K562 (cell line): ENCODE results near the gene FGF11. TPM values are rescaled to one million over a fixed set of nuclear protein-coding genes. Genes with fewer than 3 reads are reported as not detected.

Experiments
- ATAC-seq: fragments of 200-7000 bp; cut with Tn5 transposase; 3 replicates; pipeline ENCODE4 v1.9.1; 2020; ENCODE audit warnings: moderate library complexity
- BruUV-seq: library from RNA; stranded (reverse); fragments of 400-500 nt; replicated peaks from 2 replicates; lab custom pipeline; 2021; lab: Mats Ljungman, UMichigan
- CTCF ChIA-PET: fragments of 300-600 bp; formaldehyde crosslinking; extraction: SDS; loops from one replicate; lab custom pipeline; 2021; ENCODE audit warnings: low intra/inter-chr PET ratio; lab: Yijun Ruan, JAX
- POLR2A ChIA-PET: fragments of 300-600, 350-650 bp; sonication (Branson Sonifier 250); formaldehyde crosslinking; extraction: SDS; loops from one replicate; lab custom pipeline; 2021; ENCODE audit warnings: antibody characterized with exemption, inconsistent platforms; lab: Yijun Ruan, JAX
- DNase-seq, 4 experiments: peaks; one replicate each; pipeline versions ENCODE4 v3.0.0 to v3.0.0-alpha.2; 2011 to 2018; ENCODE audit warnings: low spot score in 3 of 4, mixed read lengths in 3 of 4; ENCODE audit errors: extremely low read depth in 1 of 4
- FAIRE-seq: peaks from 2 replicates; lab custom pipeline; 2011; peaks lifted over from hg19 to GRCh38; lab: Jason Lieb, UNC
- H2AFZ ChIP-seq: 2 replicates; pipeline ENCODE4 v1.6.0; 2011; ENCODE audit warnings: low read depth, low read length, control low read depth, inconsistent platforms
- H3K27ac ChIP-seq: fragments of 200-600 bp; 3 replicates; pipeline ENCODE4 v1.8.0; 2011; ENCODE audit warnings: low read depth, mild to moderate bottlenecking, control low read depth, inconsistent platforms, low read length, moderate library complexity, mixed read lengths; ENCODE audit errors: extremely low read depth
- H3K27me3 ChIP-seq, 2 experiments: fragments of 300-600 bp in 1 of 2; 2 replicates in 1 of 2; 3 replicates in 1 of 2; pipeline versions ENCODE4 v1.6.0 to v1.8.0; 2011; ENCODE audit warnings: inconsistent platforms in 2 of 2, low read length in 2 of 2, mild to moderate bottlenecking in 1 of 2, mixed read lengths in 1 of 2, moderate library complexity in 1 of 2; ENCODE audit not compliant: control insufficient read depth in 2 of 2, insufficient read depth in 2 of 2
- H3K36me3 ChIP-seq: fragments of 300-600 bp; 3 replicates; pipeline ENCODE4 v1.8.0; 2011; ENCODE audit warnings: mild to moderate bottlenecking, low read length, inconsistent platforms; ENCODE audit not compliant: control insufficient read depth, insufficient read depth
- H3K4me1 ChIP-seq, 2 experiments: fragments of 200-600 bp in 1 of 2; replicated peaks in 1 of 2; 2 replicates in 1 of 2; 3 replicates in 1 of 2; pipeline versions ENCODE4 v1.5.1 to v1.8.0; 2011; ENCODE audit warnings: inconsistent platforms in 2 of 2, low read length in 2 of 2, mild to moderate bottlenecking in 1 of 2, mixed read lengths in 1 of 2, moderate library complexity in 1 of 2; ENCODE audit not compliant: control insufficient read depth in 2 of 2, insufficient read depth in 2 of 2
- H3K4me2 ChIP-seq: 2 replicates; pipeline ENCODE4 v1.6.1; 2011; ENCODE audit warnings: low read length, control low read depth, inconsistent platforms, mixed read lengths; ENCODE audit not compliant: insufficient read depth
- H3K4me3 ChIP-seq: fragments of 200-600 bp; sonication (generic), shearing (Covaris generic); 2 replicates; pipeline ENCODE4 v1.5.1; 2016; ENCODE audit warnings: control low read depth, inconsistent platforms
- H3K79me2 ChIP-seq: fragments of 200-600 bp; 3 replicates; pipeline ENCODE4 v1.8.0; 2011; ENCODE audit warnings: low read length, inconsistent platforms; ENCODE audit not compliant: control insufficient read depth, insufficient read depth
- H3K9ac ChIP-seq, 2 experiments: 2 replicates each; pipeline versions ENCODE4 v1.6.0 to v1.6.1; 2011; ENCODE audit warnings: low read depth in 2 of 2, low read length in 2 of 2, control low read depth in 1 of 2, inconsistent platforms in 1 of 2, mild to moderate bottlenecking in 1 of 2, mixed read lengths in 1 of 2; ENCODE audit not compliant: insufficient read depth in 1 of 2
- H3K9me1 ChIP-seq: one replicate; pipeline ENCODE4 v1.6.0; 2011; ENCODE audit warnings: inconsistent platforms, mild to moderate bottlenecking, low read length, moderate library complexity; ENCODE audit not compliant: control insufficient read depth, insufficient read depth
- H3K9me3 ChIP-seq: replicated peaks from 2 replicates; pipeline ENCODE4 v1.5.1; 2011; ENCODE audit warnings: low read depth, low read length, inconsistent platforms; ENCODE audit not compliant: control insufficient read depth, insufficient read depth
- H4K20me1 ChIP-seq: replicated peaks from 2 replicates; pipeline ENCODE4 v1.6.1; 2011; ENCODE audit warnings: low read length, inconsistent platforms, mixed read lengths; ENCODE audit not compliant: control insufficient read depth, insufficient read depth
- ADNP ChIP-seq: fragments of 200-800 bp; sonication (Bioruptor generic); IDR thresholded peaks from 2 replicates; pipeline ENCODE4 v1.6.1; 2016; ENCODE audit warnings: missing genetic modification characterization, missing compliant biosample characterization
- DLX4 ChIP-seq: fragments of 250-450 bp; sonication (Bioruptor Pico); IDR thresholded peaks from 2 replicates; pipeline ENCODE4 v1.6.1; 2021; ENCODE audit warnings: mild to moderate bottlenecking
- ERF ChIP-seq: fragments of 450-650 bp; formaldehyde crosslinking; IDR thresholded peaks from 2 replicates; pipeline ENCODE4 v1.4.0; 2020; ENCODE audit warnings: mild to moderate bottlenecking, mixed read lengths
- EZH2 ChIP-seq: IDR thresholded peaks from 2 replicates; pipeline ENCODE4 v1.6.1; 2012; ENCODE audit warnings: low read depth, mild to moderate bottlenecking, inconsistent platforms, low read length, borderline replicate concordance
- MEF2A ChIP-seq: IDR thresholded peaks from 2 replicates; pipeline ENCODE4 v1.6.1; 2011; ENCODE audit warnings: low read depth, mild to moderate bottlenecking, low read length, moderate library complexity; ENCODE audit not compliant: control insufficient read depth
- NFYB ChIP-seq: IDR thresholded peaks from 2 replicates; pipeline ENCODE4 v1.6.1; 2011; ENCODE audit warnings: mild to moderate bottlenecking, moderate library complexity; ENCODE audit not compliant: insufficient read length; ENCODE audit errors: extremely low read depth
- NUFIP1 ChIP-seq: fragments of 450-650 bp; IDR thresholded peaks from 2 replicates; pipeline ENCODE4 v1.6.1; 2018; ENCODE audit not compliant: partially characterized antibody
- PHB2 ChIP-seq: fragments of 450-650 bp; IDR thresholded peaks from 2 replicates; pipeline ENCODE4 v1.6.1; 2017; ENCODE audit warnings: low read depth
- TFAP4 ChIP-seq: sonication (generic); formaldehyde crosslinking; IDR thresholded peaks from 2 replicates; pipeline ENCODE4 v1.8.0; 2022; ENCODE audit warnings: missing genetic modification reagents, mild to moderate bottlenecking, moderate library complexity, borderline replicate concordance
- TRIM24 ChIP-seq, 2 experiments: fragments of 450-650 bp; IDR thresholded peaks; 2 replicates each; pipeline ENCODE4 v1.6.1; 2016
- ZNF436 ChIP-seq: fragments of 250-450, 450-650 bp; sonication (Bioruptor Pico); formaldehyde crosslinking; IDR thresholded peaks from 2 replicates; pipeline ENCODE4 v1.7.0; 2020; ENCODE audit warnings: mild to moderate bottlenecking
- ZNF551 ChIP-seq: fragments of 250-450 bp; sonication (Bioruptor Pico); IDR thresholded peaks from 2 replicates; pipeline ENCODE4 v1.5.0; 2021; ENCODE audit warnings: mild to moderate bottlenecking, moderate library complexity
- WGBS: fragments of 100-300 bp; shearing (Covaris generic); methylation state at CpG from one replicate; pipeline ENCODE4 v1.1.6; 2016; ENCODE audit warnings: low coverage, mixed read lengths; ENCODE audit not compliant: insufficient coverage; ENCODE audit errors: missing lambda C conversion rate; 5-methylcytosine and 5-hydroxymethylcytosine counted together
- in situ Hi-C: fragments of 300-500 bp; cut with MboI; formaldehyde crosslinking; loops from 4 replicates; pipeline ENCODE4 v1.15.0; 2018; ENCODE audit warnings: inconsistent platforms, mixed read lengths
- intact Hi-C: fragments of 100-400 bp; cut with micrococcal nuclease; formaldehyde crosslinking; loops from 2 replicates; pipeline ENCODE4 v1.14.2; 2022
- polyA plus RNA-seq, 8 experiments: library from polyadenylated mRNA; depleted of rRNA in 4 of 8; stranded (reverse) in 5 of 8; unstranded in 3 of 8; fragments of >200 nt; fragmentation: Nextera tagmentation in 2 of 8; fragmentation: Illumina TruSeq in 1 of 8; extraction: Ambion mirVana in 2 of 8; extraction: Trizol in 1 of 8; gene quantifications; 2 replicates each; pipeline versions ENCODE4 v1.2.1 to v1.2.3, GENCODE V29; 2011 to 2014; ENCODE audit warnings: inconsistent platforms in 1 of 8, missing spikeins in 1 of 8
- total RNA-seq, 7 experiments: library from RNA; depleted of rRNA in 6 of 7; stranded (reverse); fragments of >200 nt in 6 of 7; fragmentation: Illumina TruSeq in 2 of 7; extraction: Trizol in 2 of 7; gene quantifications; 2 replicates each; pipeline versions ENCODE4 v1.2.1 to v1.2.3, GENCODE V29; 2011 to 2021; ENCODE audit warnings: low replicate concordance in 1 of 7
- TF ChIP-seq, protein P1 (sequence below): conservative IDR thresholded peaks from 2 replicates; pipeline ENCODE4 v1.6.1; 2011; ENCODE audit warnings: low read depth, mild to moderate bottlenecking, low read length; ENCODE audit not compliant: control insufficient read depth
- TF ChIP-seq, protein P2 (sequence below): fragments of 250-450 bp; sonication (Bioruptor Pico); IDR thresholded peaks from 2 replicates; pipeline ENCODE4 v1.5.0; 2022; ENCODE audit warnings: mild to moderate bottlenecking
- TF ChIP-seq, protein P3 (sequence below): fragments of 450-650 bp; formaldehyde crosslinking; IDR thresholded peaks from 2 replicates; pipeline ENCODE4 v1.4.0; 2022; ENCODE audit warnings: missing genetic modification characterization
- TF ChIP-seq, protein P4 (sequence below): fragments of 450-650 bp; IDR thresholded peaks from one replicate; pipeline ENCODE4 v1.6.1; 2018; ENCODE audit warnings: mild to moderate bottlenecking, moderate library complexity; ENCODE audit not compliant: partially characterized antibody

Gene FGF11
- total and polyA plus RNA-seq, 9 of the 15 experiments (the other 6 are each of a cell fraction or from before 2014, with no cell fraction given) = 1.2 to 7.5 (median 3.0) TPM

- no peaks in the 10 kb centered on the region for H3K79me2 ChIP-seq
- H2AFZ ChIP-seq = no peak overlapping the region
- no TSS peak for BruUV-seq
- H3K9ac ChIP-seq = no peak overlapping the region; a peak in 1 of 4 replicates
- H3K9me3 ChIP-seq = no peaks in the 10 kb centered on the region
- ChIA-PET CTCF (no interaction called here), POLR2A (interaction anchor here (0.6 to 1.8 kb wide), 2 partner anchors 9 to 50 kb away, joined by 3 to 8 read pairs; partner anchors contain the start of gene TMEM102)
- intact Hi-C loops (no loop called here), in situ Hi-C loops (no loop called here)
- peaks cover 0 to 14% of the 10 kb centered on the region in 2 experiments; a peak in 2 of 5 replicates for H3K4me1 ChIP-seq
- no peaks in the 10 kb centered on the region for H4K20me1 ChIP-seq
- H3K4me2 ChIP-seq = no peak overlapping the region
- H3K27ac ChIP-seq = no peak overlapping the region
- H3K4me3 ChIP-seq = no peak overlapping the region
- no peaks in the 10 kb centered on the region for H3K36me3 ChIP-seq
- no peak for DNase-seq
- 73% methylated on average over 5 of the region's 8 CpGs for WGBS
- FAIRE-seq = no peak
- no peaks in the 10 kb centered on the region for H3K9me1 ChIP-seq
- H3K27me3 ChIP-seq = no peaks in the 10 kb centered on the region
- no peak for ATAC-seq
- no peak for TF ChIP-seq ERF
- TF ChIP-seq, protein P1, sequence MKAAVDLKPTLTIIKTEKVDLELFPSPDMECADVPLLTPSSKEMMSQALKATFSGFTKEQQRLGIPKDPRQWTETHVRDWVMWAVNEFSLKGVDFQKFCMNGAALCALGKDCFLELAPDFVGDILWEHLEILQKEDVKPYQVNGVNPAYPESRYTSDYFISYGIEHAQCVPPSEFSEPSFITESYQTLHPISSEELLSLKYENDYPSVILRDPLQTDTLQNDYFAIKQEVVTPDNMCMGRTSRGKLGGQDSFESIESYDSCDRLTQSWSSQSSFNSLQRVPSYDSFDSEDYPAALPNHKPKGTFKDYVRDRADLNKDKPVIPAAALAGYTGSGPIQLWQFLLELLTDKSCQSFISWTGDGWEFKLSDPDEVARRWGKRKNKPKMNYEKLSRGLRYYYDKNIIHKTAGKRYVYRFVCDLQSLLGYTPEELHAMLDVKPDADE = no peak
- no peak for TF ChIP-seq DLX4
- no peak for TF ChIP-seq ZNF436 (CRISPR knock-in tag)
- TF ChIP-seq EZH2 = no peak
- TF ChIP-seq MEF2A = no peak
- TF ChIP-seq, protein P2, sequence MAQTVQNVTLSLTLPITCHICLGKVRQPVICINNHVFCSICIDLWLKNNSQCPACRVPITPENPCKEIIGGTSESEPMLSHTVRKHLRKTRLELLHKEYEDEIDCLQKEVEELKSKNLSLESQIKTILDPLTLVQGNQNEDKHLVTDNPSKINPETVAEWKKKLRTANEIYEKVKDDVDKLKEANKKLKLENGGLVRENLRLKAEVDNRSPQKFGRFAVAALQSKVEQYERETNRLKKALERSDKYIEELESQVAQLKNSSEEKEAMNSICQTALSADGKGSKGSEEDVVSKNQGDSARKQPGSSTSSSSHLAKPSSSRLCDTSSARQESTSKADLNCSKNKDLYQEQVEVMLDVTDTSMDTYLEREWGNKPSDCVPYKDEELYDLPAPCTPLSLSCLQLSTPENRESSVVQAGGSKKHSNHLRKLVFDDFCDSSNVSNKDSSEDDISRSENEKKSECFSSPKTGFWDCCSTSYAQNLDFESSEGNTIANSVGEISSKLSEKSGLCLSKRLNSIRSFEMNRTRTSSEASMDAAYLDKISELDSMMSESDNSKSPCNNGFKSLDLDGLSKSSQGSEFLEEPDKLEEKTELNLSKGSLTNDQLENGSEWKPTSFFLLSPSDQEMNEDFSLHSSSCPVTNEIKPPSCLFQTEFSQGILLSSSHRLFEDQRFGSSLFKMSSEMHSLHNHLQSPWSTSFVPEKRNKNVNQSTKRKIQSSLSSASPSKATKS (CRISPR knock-in tag) = no peak
- no peak for TF ChIP-seq TRIM24 (IDR thresholded peaks at IDR 0.05)
- TF ChIP-seq, protein P3, sequence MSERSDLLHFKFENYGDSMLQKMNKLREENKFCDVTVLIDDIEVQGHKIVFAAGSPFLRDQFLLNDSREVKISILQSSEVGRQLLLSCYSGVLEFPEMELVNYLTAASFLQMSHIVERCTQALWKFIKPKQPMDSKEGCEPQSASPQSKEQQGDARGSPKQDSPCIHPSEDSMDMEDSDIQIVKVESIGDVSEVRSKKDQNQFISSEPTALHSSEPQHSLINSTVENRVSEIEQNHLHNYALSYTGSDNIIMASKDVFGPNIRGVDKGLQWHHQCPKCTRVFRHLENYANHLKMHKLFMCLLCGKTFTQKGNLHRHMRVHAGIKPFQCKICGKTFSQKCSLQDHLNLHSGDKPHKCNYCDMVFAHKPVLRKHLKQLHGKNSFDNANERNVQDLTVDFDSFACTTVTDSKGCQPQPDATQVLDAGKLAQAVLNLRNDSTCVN (CRISPR knock-in tag) = no peak
- no peak for TF ChIP-seq NFYB
- TF ChIP-seq, protein P4, sequence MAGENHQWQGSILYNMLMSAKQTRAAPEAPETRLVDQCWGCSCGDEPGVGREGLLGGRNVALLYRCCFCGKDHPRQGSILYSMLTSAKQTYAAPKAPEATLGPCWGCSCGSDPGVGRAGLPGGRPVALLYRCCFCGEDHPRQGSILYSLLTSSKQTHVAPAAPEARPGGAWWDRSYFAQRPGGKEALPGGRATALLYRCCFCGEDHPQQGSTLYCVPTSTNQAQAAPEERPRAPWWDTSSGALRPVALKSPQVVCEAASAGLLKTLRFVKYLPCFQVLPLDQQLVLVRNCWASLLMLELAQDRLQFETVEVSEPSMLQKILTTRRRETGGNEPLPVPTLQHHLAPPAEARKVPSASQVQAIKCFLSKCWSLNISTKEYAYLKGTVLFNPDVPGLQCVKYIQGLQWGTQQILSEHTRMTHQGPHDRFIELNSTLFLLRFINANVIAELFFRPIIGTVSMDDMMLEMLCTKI = no peak
- no peak for TF ChIP-seq NUFIP1
- TF ChIP-seq TFAP4 = no peak
- no peak for TF ChIP-seq ZNF551 (CRISPR knock-in tag)
- TF ChIP-seq ADNP (tag) = no peak
- TF ChIP-seq PHB2 = no peak
Measured at GRCh38 chr17:7425756-7426155, 13.6 kb upstream of the FGF11 start.
